ENCODE results near the gene JAG2.

DNA sequence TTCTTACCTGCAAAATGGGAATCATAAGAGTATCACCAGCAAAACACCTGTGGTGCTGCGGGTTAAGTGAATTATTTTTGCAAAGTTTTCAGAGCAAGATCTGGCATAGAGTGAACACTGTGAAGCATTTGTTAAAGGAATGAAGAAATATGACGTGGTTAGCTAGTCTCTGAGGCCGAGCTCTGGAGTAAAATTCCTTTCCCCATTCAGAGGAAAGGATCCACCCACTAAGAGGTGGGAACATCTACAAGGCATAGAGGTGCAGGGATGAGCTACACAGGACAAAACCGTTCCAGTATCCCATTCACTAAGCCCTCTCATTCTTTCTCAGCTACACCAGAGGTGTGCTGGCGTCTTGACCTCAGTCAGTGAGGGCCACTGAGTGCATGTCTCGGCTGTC is 48.5 kb downstream of the JAG2 start:
- TF ChIP-seq, protein P1, sequence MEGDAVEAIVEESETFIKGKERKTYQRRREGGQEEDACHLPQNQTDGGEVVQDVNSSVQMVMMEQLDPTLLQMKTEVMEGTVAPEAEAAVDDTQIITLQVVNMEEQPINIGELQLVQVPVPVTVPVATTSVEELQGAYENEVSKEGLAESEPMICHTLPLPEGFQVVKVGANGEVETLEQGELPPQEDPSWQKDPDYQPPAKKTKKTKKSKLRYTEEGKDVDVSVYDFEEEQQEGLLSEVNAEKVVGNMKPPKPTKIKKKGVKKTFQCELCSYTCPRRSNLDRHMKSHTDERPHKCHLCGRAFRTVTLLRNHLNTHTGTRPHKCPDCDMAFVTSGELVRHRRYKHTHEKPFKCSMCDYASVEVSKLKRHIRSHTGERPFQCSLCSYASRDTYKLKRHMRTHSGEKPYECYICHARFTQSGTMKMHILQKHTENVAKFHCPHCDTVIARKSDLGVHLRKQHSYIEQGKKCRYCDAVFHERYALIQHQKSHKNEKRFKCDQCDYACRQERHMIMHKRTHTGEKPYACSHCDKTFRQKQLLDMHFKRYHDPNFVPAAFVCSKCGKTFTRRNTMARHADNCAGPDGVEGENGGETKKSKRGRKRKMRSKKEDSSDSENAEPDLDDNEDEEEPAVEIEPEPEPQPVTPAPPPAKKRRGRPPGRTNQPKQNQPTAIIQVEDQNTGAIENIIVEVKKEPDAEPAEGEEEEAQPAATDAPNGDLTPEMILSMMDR (IDR thresholded peaks at IDR 0.05) = no peak
- TF ChIP-seq POLR2A (IDR thresholded peaks at IDR 0.05) = no peak
